GM18526 (cell line): Measurements from ENCODE around the gene CRYBB1.

Experiments
- POLR2A ChIP-seq: IDR thresholded peaks from 3 replicates; pipeline ENCODE4 v1.6.1; 2011; ENCODE audit not compliant: insufficient read length; ENCODE audit errors: extremely low read depth

CRYBB1 gene

GRCh38 chr22:26617271-26618199, at the start of gene CRYBB1:
CRYBB1 (minus strand) TSS chr22:26618027; CDS start chr22:26616319, 1,708 bp downstream.
- no peak for TF ChIP-seq POLR2A

DNA sequence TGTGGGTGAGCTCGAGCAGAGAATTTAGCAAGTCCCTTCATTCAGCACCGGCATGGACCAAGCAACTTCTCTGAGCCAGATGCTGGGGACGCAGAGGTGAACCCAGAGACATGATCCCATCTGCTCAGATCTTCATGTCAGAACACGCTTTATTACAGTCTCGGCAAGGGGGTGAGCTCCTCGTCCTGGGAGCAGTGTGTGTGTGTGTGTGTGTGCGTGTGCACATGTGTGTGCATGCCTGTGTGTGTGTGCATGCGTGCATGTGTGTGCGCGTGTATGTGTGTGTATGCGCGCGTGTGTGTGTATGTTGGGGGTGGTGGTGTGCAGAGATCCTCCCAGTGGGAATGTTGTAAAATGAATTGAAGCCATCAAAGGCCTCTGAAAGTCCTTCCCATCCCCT, 49.3 kb upstream of the CRYBB1 start:
- no peak for TF ChIP-seq POLR2A

GRCh38 chr22:26665813-26666231, 48.0 kb upstream of the CRYBB1 start:
- no peak for TF ChIP-seq POLR2A

DNA sequence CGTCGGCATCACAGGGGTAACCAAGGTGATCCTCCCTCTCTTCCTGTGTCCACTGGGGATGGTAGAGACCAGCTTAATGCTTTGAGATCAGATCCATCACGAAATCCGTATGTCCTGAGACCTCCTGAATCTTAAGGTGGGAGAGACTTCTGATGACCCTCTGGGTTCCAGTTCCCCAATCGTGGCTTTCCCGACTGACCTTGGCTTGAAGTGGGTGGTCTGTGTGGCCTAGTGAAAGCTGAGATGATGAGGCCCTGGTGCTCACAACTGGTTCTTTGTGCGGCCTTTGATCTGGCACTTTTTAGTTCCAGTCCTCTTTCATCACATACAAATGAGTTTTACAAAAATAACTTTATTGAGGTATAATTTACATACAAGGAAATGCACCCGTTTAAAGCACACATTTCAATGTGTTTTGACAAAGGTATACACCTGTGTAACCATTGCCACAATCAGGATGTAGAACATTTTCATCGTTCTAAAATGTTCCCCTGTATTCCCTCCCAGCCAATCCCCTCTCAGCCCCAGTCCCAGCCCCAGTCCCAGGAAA, 45.6 kb upstream of the CRYBB1 start:
- TF ChIP-seq POLR2A = no peak

GRCh38 chr22:26662160-26662559, 44.3 kb upstream of the CRYBB1 start:
- TF ChIP-seq POLR2A = no peak

DNA sequence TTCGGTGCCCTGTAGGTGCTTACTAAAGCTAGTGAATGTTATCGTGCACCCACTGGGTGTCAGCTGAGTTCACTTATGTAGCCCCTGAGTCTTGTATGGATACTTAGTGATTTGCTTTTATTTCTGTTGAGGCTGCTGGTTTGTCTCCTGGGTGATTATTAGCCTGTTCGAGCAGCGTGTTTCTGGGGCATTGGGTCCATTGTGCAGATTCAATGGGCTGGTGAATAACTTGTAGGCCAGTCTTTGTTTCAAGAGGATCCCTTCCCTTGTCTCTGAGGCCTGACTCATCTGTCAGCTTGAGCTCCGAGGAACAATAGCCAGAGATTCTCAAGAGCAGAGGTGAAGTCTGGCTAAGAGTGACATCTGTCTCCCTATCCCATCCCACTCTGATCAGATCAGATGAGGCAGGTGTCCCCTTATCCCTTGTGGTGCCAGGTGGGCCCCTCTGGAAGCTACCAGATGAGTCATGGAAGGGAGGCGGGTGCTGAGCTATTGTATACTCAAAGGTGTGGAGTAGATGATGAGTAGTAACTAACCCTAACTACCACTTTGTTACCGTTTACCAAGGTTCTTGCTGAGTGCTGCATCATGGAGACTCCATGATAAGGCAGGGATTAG, 43.2 kb upstream of the CRYBB1 start:
- no peak for TF ChIP-seq POLR2A

- TF ChIP-seq POLR2A = no peak
Measured at GRCh38 chr22:26660356-26660755, 42.5 kb upstream of the CRYBB1 start.

DNA sequence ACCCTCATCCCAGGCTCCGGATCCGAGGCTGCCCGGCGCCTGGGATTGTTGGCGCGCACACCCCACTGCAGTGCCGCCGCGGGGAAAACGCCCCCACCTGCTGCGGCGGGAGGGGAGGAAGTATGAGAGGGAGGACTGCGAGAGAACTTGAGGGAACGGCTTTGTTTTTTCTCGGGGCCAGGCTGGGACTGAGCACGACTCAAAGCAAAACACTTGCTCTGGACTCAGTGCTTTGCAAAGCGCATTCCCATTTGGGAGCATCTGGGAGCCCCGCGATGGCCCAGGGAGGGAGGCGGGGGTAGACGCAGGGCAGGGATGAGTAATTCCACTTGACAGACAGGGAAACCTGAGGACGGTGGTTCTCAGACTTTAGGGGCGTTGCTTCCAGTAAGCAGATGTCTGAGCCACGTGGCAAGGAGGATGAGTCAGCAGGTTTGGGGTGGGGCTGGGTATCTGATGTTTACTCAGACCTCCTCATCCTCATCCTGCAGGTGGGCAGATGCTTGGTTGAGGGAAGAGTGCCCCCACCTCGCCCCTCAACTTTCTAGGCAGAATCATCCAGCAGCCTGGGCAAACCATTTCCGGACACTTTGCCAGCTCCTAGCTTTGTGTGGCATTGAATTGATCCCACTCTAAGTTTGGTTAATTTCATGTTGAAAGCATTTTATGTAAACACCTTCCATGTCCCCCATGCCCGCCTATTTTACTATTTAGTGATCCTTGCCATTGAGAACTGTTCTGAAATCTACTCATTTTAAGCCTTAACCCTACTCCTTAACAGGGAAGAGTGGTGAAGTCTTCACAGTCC, 41.0 kb upstream of the CRYBB1 start:
- TF ChIP-seq POLR2A = peak; percentile 26

DNA sequence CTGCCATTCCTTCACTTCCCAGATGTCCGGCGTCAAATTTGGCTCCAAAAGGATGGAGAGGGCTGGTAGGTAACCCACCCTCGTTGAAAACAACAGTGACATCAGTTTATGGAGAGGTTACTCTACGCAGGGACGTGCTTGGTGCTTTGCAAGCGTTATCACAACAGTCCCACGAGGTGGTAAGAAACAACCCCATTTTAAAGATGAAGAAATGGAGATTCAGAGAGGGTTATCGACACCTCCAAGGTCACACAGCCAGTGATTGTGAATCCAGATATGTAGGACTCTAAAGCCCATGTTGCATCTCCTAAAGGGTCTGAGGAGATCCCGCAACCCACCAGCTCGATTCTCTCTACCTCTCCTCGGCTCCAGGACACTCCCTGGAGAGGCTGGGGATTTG, 40.3 kb upstream of the CRYBB1 start:
- TF ChIP-seq POLR2A = no peak

GRCh38 chr22:26656891-26657851, 39.3 kb upstream of the CRYBB1 start, which contains the start of gene MIAT:
MIAT (plus strand) TSS chr22:26657588.
- TF ChIP-seq POLR2A = no peak

- no peak for TF ChIP-seq POLR2A
Measured at GRCh38 chr22:26651815-26652214, 34.0 kb upstream of the CRYBB1 start.

DNA sequence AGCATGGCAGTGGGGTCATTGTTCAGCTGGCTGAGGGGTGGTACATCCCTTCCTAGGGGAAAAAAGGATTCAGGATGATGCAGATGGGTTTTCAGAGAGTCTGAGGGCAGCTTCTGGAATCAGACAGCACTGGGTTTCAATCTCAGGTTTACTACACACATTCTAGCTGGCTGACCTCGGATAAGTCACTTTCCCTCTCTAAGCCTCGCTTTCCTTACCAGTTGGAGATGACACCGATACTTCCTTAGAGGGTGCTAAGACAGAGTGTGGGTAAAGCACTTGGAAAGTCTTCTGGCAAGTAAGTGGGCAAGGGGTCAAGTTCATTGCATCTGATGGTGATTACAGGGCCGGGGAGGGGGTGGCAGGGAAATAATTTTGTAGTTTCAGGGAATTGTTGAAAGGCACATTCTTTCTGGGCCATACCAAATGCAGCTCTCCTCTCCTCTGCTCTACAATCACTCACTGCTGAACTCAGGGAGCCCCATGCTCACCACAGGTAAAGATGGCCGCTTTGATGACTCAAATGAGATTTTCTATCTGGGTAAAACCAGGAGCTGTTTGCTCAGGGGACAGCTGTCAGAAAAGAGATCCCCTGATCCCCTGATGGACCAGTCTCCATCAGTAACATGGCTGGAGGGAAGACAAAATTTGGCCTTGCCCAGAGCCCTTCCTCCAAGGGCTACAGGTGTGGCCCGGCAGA, 33.0 kb upstream of the CRYBB1 start:
- no peak for TF ChIP-seq POLR2A

DNA sequence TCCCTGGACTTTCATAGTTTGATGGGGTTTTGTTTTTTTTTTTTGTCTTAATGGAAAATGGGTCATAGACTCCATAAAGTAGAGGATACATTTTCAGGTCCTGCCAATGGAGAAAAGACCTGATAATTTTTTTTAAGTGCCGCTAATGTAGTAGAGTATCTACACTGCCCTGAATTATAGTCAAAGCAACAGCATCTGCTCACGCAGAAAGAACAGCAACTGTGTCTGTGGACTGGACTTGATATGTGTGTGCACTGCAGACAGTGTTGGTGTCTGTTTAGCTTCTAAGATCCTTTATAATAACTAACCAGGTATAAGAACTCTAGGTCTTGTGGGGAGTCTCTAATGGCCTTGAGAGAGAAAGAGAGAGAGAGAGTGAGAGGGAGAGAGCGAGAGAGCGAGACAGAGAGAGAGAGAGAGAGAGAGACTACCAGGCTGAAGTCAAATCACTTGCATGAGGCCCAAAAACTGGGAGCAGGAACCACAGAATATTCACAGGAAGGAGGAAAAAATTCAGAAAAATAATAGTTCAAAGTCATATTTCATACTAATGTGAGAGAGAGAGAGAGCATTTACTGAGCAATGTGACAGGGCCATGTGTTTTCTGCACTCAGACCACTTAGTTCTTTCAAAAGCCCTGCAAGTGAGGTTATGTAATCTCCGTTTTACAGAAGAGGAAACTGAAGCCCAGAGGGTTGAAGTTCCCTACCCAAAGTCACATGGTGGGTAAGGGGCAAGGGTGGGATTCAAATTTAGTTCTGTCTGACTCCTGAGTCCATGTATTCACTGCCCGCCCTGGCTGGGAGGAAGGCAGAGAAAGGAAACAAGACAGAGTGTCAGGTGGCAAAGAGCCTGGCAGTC, 30.9 kb upstream of the CRYBB1 start:
- no peak for TF ChIP-seq POLR2A

DNA sequence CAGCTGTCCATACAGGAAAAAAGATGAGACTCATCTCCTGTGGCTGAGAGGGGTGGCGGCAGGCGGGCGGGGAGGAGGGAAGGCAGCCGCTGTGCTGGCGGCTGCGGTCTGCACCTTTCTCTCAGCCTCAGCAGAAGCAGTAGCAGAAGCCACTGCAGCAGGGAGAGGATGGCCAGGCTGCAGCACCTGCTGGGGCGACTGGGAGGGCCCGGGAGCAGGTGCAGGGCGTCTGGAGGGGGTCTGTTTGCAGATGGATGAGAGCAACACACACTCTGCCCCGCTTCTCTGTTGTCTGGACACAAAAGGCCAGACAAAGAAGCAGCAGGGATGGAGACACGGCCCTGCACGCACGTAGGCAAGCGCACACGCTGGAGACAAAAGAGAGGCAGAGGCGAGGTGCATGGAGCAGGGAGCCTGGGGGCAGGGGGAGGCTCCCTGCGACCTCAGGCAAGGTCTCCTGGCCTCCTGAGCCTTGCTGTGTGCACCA, 30.2 kb upstream of the CRYBB1 start:
- no peak for TF ChIP-seq POLR2A
